NCI-H2196 (cell line): ENCODE data around the gene MAZ.
"Not testable (repeated sequence)": the region's sequence is repeated elsewhere in the genome, so short reads cannot be mapped to it uniquely, and the experiment has no call there.

Experiments
- DNase-seq: peaks from one replicate; lab custom pipeline; 2025; ENCODE audit not compliant: unreplicated experiment; lab: John Stamatoyannopoulos, UW

Gene MAZ

GRCh38 chr16:29806099-29806579 is at the start of gene MAZ:
Gene MAZ (plus strand): TSS chr16:29806529. CDS start chr16:29806702, 173 bp downstream.
- DNase-seq: peak; percentile 95

GRCh38 chr16:29756654-29757053 is 49.7 kb upstream of the MAZ start:
- DNase-seq: no peak

- not testable (repeated sequence) for DNase-seq
These were observed 49.2 kb upstream of the MAZ start for GRCh38 chr16:29757086-29757485.

- no peak for DNase-seq
These were observed 48.3 kb upstream of the MAZ start for GRCh38 chr16:29757950-29758466.

- DNase-seq: peak; percentile 69
These were observed 45.6 kb upstream of the MAZ start for GRCh38 chr16:29760567-29761279.

- not testable (repeated sequence) for DNase-seq
These were observed 45.1 kb upstream of the MAZ start for GRCh38 chr16:29761280-29761651.

- peak; percentile 7 for DNase-seq
These were observed 44.4 kb upstream of the MAZ start for GRCh38 chr16:29761882-29762281.

GRCh38 chr16:29763326-29763725 is 43.0 kb upstream of the MAZ start:
- no peak for DNase-seq

- DNase-seq: peak; percentile 89
These were observed 40.9 kb upstream of the MAZ start for GRCh38 chr16:29765167-29766032.

- DNase-seq: no peak
These were observed 39.8 kb upstream of the MAZ start for GRCh38 chr16:29766571-29766970.

GRCh38 chr16:29767062-29767461 is 39.3 kb upstream of the MAZ start:
- no peak for DNase-seq

- no peak for DNase-seq
These were observed 36.8 kb upstream of the MAZ start for GRCh38 chr16:29769507-29769906.

GRCh38 chr16:29770250-29770929 is 35.9 kb upstream of the MAZ start:
- no peak for DNase-seq

GRCh38 chr16:29772330-29772729 is 34.0 kb upstream of the MAZ start:
- DNase-seq: not testable (repeated sequence)

- DNase-seq: no peak
These were observed 31.6 kb upstream of the MAZ start for GRCh38 chr16:29774730-29775129.

GRCh38 chr16:29775742-29776408 is 30.5 kb upstream of the MAZ start:
- no peak for DNase-seq

- DNase-seq: no peak
These were observed 28.6 kb upstream of the MAZ start, which contains the start of gene ZG16 for GRCh38 chr16:29777576-29778350. Gene ZG16 (plus strand): TSS chr16:29778256. CDS start chr16:29779267, 1,011 bp downstream.

- no peak for DNase-seq
These were observed 26.9 kb upstream of the MAZ start for GRCh38 chr16:29779474-29779873.

GRCh38 chr16:29783094-29783953 is 23.0 kb upstream of the MAZ start:
- DNase-seq: not testable (repeated sequence)
